CD4-positive, alpha-beta T cell (primary cell): ENCODE measurements around the gene HDGFL3. TPM values are rescaled to one million over a fixed set of nuclear protein-coding genes. Genes with fewer than 3 reads are reported as not detected.

Experiments used
- ATAC-seq: fragments of 200-7000 bp; cut with Tn5 transposase; one replicate; pipeline ENCODE4 v1.10.0; 2022; ENCODE audit warnings: mild to moderate bottlenecking; ENCODE audit not compliant: poor library complexity
- CTCF ChIA-PET: fragments of 350-600 bp; sonication (Branson Sonifier 250); formaldehyde crosslinking; loops from one replicate; lab custom pipeline; 2021; ENCODE audit warnings: antibody characterized with exemption, inconsistent platforms; lab: Charles Lee
- POLR2A ChIA-PET: fragments of 350-600 bp; sonication (Branson Sonifier 250); formaldehyde crosslinking; loops from one replicate; lab custom pipeline; 2021; ENCODE audit warnings: antibody characterized with exemption, inconsistent platforms; lab: Charles Lee
- DNase-seq, 14 experiments: peaks; one replicate each; pipeline ENCODE4 v3.0.0-alpha.2; 2013 to 2020; ENCODE audit warnings: mixed read lengths in 2 of 14
- H3K27ac ChIP-seq, 2 donors: one replicate each; pipeline versions ENCODE4 v1.5.1 to v1.7.0; 2013; ENCODE audit warnings: low read length in 2 of 2, low read depth in 1 of 2, mild to moderate bottlenecking in 1 of 2
- H3K27me3 ChIP-seq, 2 experiments: 1 replicate in 1 of 2; 2 replicates in 1 of 2; pipeline versions ENCODE4 v1.6.1 to v1.7.0; 2013; ENCODE audit warnings: low read length in 2 of 2, control low read depth in 1 of 2, mild to moderate bottlenecking in 1 of 2, moderate library complexity in 1 of 2; ENCODE audit not compliant: insufficient read depth in 2 of 2, control insufficient read depth in 1 of 2
- H3K36me3 ChIP-seq: one replicate; pipeline ENCODE4 v1.6.1; 2013; ENCODE audit warnings: low read length, control low read depth; ENCODE audit not compliant: insufficient read depth
- H3K4me1 ChIP-seq: one replicate; pipeline ENCODE4 v1.6.1; 2013; ENCODE audit warnings: low read length, control low read depth; ENCODE audit not compliant: insufficient read depth
- H3K4me3 ChIP-seq: one replicate; pipeline ENCODE4 v1.5.1; 2013; ENCODE audit warnings: mild to moderate bottlenecking, low read length, moderate library complexity
- H3K9me3 ChIP-seq, 2 experiments: 1 replicate in 1 of 2; 2 replicates in 1 of 2; pipeline versions ENCODE4 v1.6.1 to v1.7.0; 2013; ENCODE audit warnings: low read length in 2 of 2, mild to moderate bottlenecking in 2 of 2, control low read depth in 1 of 2, moderate library complexity in 1 of 2; ENCODE audit not compliant: control insufficient read depth in 1 of 2, insufficient read depth in 1 of 2
- H3K27ac Mint-ChIP-seq: one replicate; pipeline ENCODE4 v1.8.0; 2020; ENCODE audit warnings: mixed read lengths
- H3K27me3 Mint-ChIP-seq: one replicate; pipeline ENCODE4 v1.8.0; 2021; ENCODE audit warnings: mixed read lengths
- H3K36me3 Mint-ChIP-seq: one replicate; pipeline ENCODE4 v1.8.0; 2021; ENCODE audit warnings: low read depth, mixed read lengths
- H3K4me1 Mint-ChIP-seq: one replicate; pipeline ENCODE4 v1.8.0; 2021; ENCODE audit warnings: low read depth, mixed read lengths
- H3K4me3 Mint-ChIP-seq: one replicate; pipeline ENCODE4 v1.8.0; 2020; ENCODE audit warnings: mild to moderate bottlenecking, mixed read lengths
- H3K9me3 Mint-ChIP-seq: one replicate; pipeline ENCODE4 v1.8.0; 2020; ENCODE audit warnings: mixed read lengths
- intact Hi-C, 2 experiments: fragments of 100-400 bp; cut with DNase I in 1 of 2; cut with micrococcal nuclease in 1 of 2; formaldehyde crosslinking; loops; one replicate each; pipeline versions ENCODE4 v1.15.1 to v1.9.0; 2023 to 2025; cut with DNase I, micrococcal nuclease
- total RNA-seq, 174 experiments: library from RNA in 2 of 174; stranded (reverse) in 2 of 174; gene quantifications; one replicate each; pipeline ENCODE4 v1.2.3 and lab custom pipeline; 2021 to 2026
- TF ChIP-seq, protein P1 (sequence below): fragments of 200-600 bp; IDR thresholded peaks from one replicate; pipeline ENCODE4 v1.8.0; 2022; ENCODE audit warnings: antibody characterized with exemption, mild to moderate bottlenecking

The HDGFL3 gene
- total RNA-seq, 2 experiments from 2014 or later, result 5.5 to 5.9 TPM

GRCh38 chr15:83104141-83104540 lies 103.5 kb downstream of the HDGFL3 start:
- no peak overlapping the region for H3K27ac Mint-ChIP-seq
- Histone ChIP-seq H3K4me3 (no peak overlapping the region), H3K36me3 (no peaks in the 10 kb centered on the region), H3K27ac (no peak overlapping the region), H3K4me1 (peaks cover 10% of the 10 kb centered on the region), H3K9me3 (peaks cover 0 to 10% of the 10 kb centered on the region in 2 experiments), H3K27me3 (peaks cover 23 to 34% of the 10 kb centered on the region in 2 experiments)
- POLR2A ChIA-PET, result no interaction called here
- H3K27me3 Mint-ChIP-seq, result peaks cover 69% of the 10 kb centered on the region
- CTCF ChIA-PET, result no interaction called here
- DNase-seq, result no peak
- intact Hi-C loops, result no loop called here
- TF ChIP-seq, protein P1, sequence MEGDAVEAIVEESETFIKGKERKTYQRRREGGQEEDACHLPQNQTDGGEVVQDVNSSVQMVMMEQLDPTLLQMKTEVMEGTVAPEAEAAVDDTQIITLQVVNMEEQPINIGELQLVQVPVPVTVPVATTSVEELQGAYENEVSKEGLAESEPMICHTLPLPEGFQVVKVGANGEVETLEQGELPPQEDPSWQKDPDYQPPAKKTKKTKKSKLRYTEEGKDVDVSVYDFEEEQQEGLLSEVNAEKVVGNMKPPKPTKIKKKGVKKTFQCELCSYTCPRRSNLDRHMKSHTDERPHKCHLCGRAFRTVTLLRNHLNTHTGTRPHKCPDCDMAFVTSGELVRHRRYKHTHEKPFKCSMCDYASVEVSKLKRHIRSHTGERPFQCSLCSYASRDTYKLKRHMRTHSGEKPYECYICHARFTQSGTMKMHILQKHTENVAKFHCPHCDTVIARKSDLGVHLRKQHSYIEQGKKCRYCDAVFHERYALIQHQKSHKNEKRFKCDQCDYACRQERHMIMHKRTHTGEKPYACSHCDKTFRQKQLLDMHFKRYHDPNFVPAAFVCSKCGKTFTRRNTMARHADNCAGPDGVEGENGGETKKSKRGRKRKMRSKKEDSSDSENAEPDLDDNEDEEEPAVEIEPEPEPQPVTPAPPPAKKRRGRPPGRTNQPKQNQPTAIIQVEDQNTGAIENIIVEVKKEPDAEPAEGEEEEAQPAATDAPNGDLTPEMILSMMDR, result no peak
- no peak overlapping the region for H3K4me3 Mint-ChIP-seq
- H3K9me3 Mint-ChIP-seq, result no peaks in the 10 kb centered on the region
- no peaks in the 10 kb centered on the region for H3K36me3 Mint-ChIP-seq
- H3K4me1 Mint-ChIP-seq, result peaks cover 14% of the 10 kb centered on the region
- ATAC-seq, result no peak

DNA sequence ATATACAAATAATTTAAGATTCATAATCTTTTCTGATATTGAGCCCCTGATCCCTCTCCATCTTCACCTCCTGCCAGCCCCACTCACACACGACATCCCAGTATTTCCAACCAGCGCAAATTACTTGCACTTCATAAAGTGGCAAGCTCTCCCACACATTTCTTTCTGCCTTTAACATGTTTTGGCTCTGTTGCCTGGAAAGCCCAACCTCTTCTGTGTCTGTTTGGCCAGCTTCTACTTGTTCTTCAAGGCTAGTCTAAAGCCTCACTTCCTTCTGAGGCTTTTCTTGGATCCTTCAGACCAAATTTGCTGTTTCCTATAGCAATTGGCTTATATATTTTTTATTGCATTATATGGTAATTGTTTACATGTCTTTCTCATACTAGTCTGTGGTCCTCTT lies 105.3 kb downstream of the HDGFL3 start:
- Histone ChIP-seq H3K4me3 (no peak overlapping the region), H3K36me3 (no peaks in the 10 kb centered on the region), H3K9me3 (no peaks in the 10 kb centered on the region), H3K4me1 (no peaks in the 10 kb centered on the region), H3K27ac (no peak overlapping the region), H3K27me3 (peaks cover 18 to 21% of the 10 kb centered on the region in 2 experiments)
- H3K9me3 Mint-ChIP-seq, result no peaks in the 10 kb centered on the region
- no peak overlapping the region for H3K27ac Mint-ChIP-seq
- H3K4me1 Mint-ChIP-seq, result peaks cover 4% of the 10 kb centered on the region
- POLR2A ChIA-PET, result no interaction called here
- H3K4me3 Mint-ChIP-seq, result no peak overlapping the region
- CTCF ChIA-PET, result no interaction called here
- peaks cover 60% of the 10 kb centered on the region for H3K27me3 Mint-ChIP-seq
- TF ChIP-seq, protein P1, result no peak
- ATAC-seq, result no peak
- DNase-seq, result no peak
- intact Hi-C loops, result no loop called here
- no peaks in the 10 kb centered on the region for H3K36me3 Mint-ChIP-seq

GRCh38 chr15:83100097-83100646 lies 107.5 kb downstream of the HDGFL3 start:
- Histone ChIP-seq H3K27me3 (peaks cover 9 to 15% of the 10 kb centered on the region in 2 experiments), H3K9me3 (no peaks in the 10 kb centered on the region), H3K4me3 (no peak overlapping the region), H3K4me1 (no peaks in the 10 kb centered on the region), H3K36me3 (no peaks in the 10 kb centered on the region), H3K27ac (no peak overlapping the region)
- peaks cover 56% of the 10 kb centered on the region for H3K27me3 Mint-ChIP-seq
- H3K9me3 Mint-ChIP-seq, result no peaks in the 10 kb centered on the region
- H3K36me3 Mint-ChIP-seq, result no peaks in the 10 kb centered on the region
- TF ChIP-seq, protein P1, result no peak
- CTCF ChIA-PET, result no interaction called here
- no peak overlapping the region for H3K27ac Mint-ChIP-seq
- intact Hi-C loops, result no loop called here
- ATAC-seq (no peak), DNase-seq (peak in 3 of 14 experiments; percentile 10 to 31 (median 23))
- H3K4me1 Mint-ChIP-seq, result no peaks in the 10 kb centered on the region
- POLR2A ChIA-PET, result no interaction called here
- H3K4me3 Mint-ChIP-seq, result no peak overlapping the region
